Muscle of arm (tissue), 12 donors: ENCODE data around the gene BTBD1. TPM values are rescaled to one million over a fixed set of nuclear protein-coding genes. Genes with fewer than 3 reads are reported as not detected.

Source experiments
- DNase-seq: peaks from one replicate; pipeline ENCODE4 v3.0.0-alpha.2; 2013
- polyA plus RNA-seq, 12 donors: library from polyadenylated mRNA; unstranded; fragments of 120-200 nt; gene quantifications; one replicate each; pipeline ENCODE4 v1.2.1, GENCODE V29; 2013; ENCODE audit not compliant: insufficient read length in 12 of 12

Gene BTBD1
- polyA plus RNA-seq, 12 donors, result 71.1 to 160 (median 134) TPM; not detected in 1

DNA sequence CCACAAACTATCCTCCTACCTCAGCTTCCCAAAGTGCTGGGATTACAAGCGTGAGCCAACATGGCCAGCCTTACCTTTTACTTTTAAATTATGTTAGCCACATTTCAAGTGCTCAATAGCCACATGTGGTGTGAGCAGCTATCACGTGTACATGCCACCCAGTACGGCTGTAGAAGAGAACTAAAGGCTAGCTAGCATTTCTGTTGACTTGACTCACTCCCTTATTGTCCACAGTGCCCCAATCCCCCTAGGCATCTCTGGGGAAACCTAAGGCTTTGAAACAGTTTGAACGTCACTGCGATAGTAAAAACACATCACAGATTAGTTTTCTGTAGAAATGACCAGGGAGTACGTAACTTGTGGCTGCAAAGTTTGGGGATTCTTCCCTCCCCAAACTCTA is 67.6 kb downstream of the BTBD1 start:
- no peak for DNase-seq

DNA sequence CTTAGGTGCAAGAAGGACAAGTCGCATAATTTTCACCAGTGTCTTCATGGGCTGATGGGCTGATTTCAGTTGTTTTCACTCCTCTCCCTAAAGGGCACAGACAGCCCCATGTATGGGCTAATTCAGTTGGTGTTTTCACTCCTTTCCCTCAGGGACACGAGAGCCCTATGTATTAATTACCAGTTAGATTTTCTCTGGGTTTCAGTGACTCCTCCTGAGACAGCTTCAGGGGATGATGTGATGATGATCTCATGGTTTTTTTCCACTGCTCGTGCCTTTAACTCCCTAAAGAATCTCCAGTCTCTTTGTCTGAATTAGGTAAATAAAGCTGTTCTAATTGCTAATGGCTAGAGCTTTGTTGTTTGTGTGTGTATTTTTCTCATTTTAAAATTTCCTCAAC is 71.1 kb downstream of the BTBD1 start:
- DNase-seq, result no peak

DNA sequence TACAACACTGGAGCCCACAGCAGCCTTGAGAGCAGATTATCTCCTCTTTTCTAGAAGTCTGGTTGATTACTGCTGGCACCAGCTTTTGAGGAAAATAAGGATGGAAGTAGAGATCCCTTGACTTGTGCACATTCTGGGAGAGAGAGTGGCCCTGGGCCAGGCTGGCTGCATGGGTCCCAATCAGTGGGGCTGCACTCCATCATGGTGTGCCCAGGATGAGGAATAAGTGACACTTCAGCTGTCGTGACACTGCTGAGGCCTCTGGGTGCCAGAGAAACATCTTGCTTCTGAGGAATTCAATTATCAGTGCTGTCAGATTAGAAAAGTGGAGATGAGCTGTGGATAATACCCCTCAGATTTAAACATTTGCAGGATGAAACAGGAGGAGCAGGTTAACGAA is 72.0 kb downstream of the BTBD1 start:
- DNase-seq, result no peak

DNA sequence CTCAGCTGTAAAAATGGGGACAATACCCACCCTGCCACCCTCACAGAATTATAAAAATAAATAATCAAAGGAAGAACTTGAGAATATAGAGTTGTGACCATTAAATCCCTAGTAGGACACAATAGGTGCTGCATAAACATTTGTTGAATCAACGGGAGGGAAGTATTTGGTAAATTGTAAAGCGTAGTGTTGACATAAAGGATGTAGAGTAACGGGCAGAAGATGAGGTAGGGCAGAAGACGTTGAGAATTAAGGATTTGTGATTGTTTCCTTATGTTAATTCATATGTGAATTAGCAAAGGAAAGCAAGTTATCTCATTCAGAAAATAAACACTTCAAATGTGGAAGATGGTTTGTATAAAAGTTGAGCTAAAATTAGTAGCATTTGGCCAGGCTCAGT is 73.9 kb downstream of the BTBD1 start:
- no peak for DNase-seq

DNA sequence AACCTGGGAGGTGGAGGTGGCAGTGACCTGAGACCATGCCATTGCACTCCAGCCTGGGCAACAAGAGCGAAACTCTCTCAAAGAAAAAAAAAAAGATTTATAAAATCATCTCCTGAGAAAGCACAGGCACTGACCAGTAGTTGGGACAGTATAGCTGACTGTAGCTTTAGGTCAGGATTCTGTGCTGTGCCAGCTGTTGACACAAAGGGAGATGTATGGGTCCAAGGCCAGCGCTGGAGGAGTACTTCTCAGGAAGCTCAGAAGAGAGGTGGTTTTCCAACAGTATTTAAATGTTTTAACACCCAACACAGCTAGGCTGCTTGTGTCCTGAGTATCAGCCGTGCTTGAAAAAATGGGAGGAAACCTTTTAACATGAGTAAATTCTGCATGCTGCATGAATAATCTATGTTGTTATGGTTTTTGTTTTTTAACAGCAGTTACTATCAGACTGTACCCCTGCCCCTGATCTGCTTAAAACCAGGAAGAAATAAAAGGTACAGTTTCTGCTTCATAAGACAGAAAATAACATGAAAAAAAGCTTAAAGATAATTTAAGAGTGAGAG is 74.5 kb downstream of the BTBD1 start:
- DNase-seq, result no peak

DNA sequence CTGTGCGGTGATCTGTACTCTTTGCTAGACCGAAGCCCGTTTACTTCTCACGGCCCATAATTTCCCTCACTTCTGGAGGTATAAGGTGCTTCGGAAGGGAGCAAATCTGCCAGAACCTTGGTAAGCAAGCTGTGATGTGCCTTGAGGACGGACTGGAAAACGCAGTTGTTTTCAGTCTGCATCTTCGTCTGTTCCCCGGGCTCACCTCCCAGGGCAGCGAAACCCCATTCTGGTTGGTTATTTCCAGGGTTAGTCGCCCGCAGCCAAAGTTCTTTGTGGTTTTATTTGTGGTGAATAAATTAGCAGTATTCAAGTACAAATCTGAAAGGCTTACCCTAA is 80.6 kb downstream of the BTBD1 start:
- no peak for DNase-seq

DNA sequence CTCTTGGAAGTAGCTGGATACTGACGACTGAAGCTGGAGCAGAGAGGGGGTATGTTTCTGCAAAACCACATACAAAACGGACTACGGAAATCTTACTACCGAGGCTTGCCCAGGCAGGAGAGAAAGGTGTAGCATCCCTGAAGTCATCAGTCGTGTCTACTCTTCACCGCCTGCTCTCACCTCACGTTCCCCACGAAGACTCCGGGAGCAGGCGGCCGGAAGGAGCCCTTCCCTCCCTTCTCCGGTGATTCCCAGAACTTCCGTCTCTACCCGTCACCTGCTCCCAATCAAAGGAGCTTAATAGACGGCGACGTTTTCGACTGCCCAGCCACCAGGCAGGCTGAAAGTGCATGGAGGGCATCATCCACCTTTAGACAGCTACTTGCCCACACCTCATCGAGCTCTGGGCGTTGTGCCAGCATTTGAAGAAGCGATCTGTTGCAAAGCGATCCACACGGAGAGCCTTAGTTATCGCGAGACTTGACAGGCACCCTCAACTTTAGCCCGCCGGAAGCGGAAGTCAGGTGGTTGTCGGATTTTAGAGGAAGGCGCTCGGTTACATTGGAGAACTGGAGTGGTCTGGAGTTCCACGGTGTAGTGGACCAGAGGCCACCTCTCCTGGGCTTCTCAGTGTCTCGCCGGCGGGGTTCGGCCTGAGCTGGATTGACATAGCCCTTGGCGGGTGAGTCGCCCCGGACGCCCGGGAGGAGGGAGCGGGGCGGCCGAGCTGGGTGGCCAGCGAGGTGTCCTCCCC is 81.2 kb downstream of the BTBD1 start, which contains the start of gene RAMAC:
RAMAC (plus strand) TSS at position 523 of the 754 bp plus-strand sequence. CDS start 2,809 bp downstream, outside the sequence.
- peak; percentile 95 for DNase-seq

DNA sequence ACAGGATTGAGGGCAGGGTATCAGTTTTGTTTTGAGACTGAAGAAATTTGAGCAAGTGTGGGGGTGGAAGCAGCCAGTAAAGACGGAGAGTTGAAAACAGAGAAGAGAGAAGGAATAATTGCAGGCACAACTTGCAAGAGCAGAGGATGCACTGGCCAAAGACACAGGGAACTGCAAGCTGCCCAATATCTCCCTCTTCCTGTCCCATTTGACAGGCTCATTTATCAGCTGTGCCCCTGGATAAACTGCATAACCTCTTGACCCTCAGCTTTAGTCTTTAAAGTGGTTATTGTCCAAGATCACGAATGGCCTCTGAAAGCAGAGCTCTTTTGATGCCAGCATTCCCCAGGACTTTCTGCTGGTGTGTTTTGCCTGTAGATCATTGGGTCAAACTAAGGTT is 86.1 kb downstream of the BTBD1 start:
- no peak for DNase-seq

DNA sequence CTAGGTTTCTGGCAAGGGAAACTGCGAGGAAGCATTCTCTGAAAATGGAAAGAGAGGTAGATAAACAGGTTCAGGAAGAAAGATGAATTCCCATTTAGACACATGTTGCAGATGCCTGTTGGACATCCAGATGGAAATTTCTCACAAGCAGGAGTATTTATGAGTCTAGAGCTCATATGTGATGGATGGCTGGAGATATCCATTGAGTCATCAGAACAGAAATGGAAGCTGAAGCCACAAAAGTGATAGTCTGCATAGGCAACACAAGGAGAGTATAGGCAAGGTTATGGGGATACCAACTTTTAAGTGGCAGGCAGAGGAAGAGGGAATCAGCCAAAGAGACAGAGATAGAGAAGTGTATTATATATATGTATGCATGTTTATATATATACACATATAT is 87.3 kb downstream of the BTBD1 start:
- no peak for DNase-seq

DNA sequence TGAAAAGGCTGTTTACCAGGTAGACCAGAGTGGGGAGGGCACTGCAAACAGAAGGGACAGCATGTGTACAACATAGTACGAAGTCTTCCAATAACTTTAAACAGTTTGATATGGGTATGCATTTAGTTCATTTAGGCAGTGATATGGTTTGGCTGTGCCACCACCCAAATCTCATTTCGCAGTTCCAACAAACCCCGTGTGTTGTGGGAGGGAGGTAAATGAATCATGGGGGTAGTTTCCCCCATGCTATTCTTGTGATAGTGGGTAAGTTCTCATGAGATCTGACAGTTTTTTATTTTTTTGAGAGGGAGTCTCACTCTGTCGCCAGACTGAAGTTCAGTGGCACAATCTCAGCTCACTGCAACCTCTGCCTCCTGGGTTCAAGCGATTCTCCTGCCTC is 88.6 kb downstream of the BTBD1 start:
- no peak for DNase-seq

DNA sequence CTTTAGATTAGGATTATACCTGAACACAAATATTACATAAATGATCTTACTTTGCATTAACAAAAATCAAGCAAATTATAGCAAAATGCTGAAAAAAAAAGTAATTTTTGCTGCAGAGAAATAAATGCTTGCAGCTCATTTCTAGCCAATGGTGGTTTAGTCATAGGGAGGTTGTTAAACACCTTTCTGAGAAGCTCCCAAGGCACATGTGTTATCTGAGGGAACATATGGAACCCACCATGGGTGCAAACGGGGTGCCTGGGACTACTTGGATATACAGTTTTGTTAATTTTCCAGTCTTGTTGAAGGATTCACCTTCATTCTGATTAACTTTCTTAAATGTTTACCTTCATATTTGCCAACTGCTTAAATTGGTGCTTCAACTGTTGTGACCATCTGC is 90.0 kb downstream of the BTBD1 start:
- no peak for DNase-seq

DNA sequence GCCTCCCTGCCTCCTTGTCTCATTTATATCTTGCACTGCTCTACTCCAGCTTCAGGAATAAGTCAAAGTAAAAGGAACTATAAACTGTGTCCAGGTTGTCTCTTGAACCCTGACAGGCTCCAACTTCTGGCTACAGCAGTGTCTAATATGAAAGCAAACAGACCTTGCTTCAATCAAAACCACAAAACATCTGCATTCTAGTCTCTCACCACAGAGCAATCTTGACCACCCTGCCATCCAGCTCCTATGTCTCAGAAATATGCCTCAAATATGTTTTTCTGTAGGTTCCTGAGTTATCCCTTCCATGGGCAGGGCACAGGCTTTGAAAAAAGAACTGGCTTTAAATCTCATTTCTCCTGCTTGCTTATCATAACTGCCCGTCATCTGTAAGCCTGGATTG is 94.1 kb downstream of the BTBD1 start:
- DNase-seq, result no peak

DNA sequence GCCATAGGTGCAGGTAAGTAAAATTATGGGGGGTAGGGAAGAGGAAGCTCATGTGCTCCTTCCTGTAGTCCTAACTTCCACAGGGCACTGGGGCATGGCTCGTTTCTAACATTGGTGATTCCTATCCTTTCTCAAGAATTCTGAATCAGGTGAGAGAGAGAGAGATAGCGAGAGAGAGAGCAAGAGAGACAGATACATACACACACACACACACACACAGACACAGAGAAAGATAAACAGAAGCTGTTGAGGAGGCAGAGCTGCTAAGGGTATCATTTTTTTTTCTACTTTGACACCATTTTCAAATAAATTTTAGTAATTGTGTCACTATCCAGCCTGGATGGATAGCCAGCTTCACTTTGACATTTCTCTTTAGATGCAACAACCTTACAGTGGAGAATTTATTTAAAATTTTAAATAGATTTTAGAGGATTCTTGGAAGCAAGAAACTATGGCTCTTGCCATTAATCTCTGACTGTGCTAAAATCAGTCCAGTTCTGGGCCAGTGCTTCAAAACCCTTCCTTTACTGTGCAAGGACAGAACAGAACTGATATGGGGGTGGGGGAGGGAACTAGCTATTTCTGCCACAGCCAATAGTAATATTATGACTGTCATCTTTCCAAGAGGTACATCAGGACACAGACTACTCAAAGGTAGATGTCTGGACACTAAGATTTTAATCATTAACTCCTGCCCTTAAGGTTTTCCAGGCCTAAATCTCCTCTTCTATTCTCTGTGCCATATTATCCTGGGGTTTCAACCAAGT is 95.7 kb downstream of the BTBD1 start:
- DNase-seq, result no peak

DNA sequence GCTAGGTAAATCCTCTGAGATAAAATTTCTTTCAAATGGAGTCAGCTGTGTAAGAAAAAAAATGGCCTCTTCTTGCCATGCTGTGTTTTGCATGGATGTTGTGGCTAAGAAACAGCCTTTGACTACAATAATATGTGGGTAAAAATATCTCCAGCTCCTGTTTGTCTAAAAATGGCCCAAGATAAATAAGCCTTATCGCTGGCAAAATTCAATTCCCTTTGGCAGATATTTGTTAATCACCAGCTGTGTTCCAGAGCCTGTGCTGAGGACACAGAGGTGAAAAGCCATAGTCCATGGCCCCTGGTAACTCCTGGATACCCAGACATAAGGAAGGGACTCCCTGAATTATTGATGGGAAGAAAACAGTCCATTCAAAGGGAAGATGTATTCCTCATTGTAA is 96.4 kb downstream of the BTBD1 start:
- DNase-seq, result no peak

DNA sequence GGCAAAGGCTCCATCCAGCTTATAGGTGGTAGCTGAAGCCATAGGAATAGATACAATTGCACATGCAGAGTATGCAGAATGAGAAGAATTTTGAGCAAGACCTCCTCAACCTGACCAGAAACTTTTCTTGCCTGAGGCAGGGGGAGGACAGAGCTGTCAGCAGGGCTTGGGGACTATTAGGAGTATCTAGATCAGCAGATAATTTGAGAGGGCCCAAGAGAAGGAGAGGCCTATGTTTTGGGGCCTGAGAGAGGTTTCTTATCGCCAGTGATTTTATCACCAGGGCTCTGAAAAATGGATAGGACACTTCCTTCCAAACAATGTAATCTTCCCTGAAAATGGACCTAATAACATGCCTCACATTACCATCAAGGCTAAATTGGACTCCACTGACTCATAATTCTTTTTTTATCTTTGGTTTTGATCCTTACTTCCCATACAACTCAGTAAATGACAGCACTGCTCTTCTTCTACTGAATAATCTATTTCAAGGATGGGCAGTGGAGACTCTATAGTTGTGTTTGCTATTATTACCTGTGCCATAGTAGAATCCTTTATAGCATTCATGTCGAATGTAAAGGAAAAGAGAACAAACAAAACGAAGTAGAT is 96.9 kb downstream of the BTBD1 start:
- DNase-seq, result no peak

DNA sequence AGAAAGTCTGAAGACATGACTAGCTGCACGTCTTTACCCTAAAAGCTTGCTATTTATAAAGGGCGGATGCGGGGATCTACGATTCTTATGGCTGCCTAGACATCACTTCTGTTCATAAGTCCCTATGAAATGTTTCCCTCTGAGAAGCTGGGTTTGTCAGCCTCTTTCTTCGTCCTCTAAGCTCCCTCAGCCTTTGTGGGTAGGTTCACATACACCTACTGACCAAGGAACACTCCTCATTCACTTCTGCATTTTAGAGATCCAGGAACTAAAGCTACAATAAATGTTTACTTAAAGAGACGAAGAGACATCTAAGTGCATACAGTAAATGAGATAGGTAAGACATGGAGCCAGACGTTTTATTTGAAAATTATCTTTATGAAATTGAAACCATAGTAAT is 97.7 kb downstream of the BTBD1 start:
- DNase-seq, result no peak

DNA sequence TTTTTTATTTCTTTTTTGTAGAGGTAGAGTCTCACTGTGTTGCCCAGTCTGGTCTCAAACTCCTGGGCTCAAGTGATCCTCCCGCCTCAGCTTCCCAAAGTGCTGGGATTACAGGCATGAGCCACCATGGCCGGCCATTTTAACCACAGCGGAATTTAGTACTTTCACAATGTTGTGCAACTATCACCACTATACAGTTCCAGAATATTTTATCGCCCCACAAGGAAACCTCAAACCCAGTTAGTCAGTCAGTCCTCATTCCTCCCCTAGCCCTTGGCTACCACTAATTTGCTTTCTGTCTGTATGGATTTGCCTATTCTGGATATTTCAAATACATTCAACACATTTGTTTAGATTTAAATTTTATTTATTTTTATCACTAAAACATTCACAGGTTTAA is 99.0 kb downstream of the BTBD1 start:
- DNase-seq, result no peak

DNA sequence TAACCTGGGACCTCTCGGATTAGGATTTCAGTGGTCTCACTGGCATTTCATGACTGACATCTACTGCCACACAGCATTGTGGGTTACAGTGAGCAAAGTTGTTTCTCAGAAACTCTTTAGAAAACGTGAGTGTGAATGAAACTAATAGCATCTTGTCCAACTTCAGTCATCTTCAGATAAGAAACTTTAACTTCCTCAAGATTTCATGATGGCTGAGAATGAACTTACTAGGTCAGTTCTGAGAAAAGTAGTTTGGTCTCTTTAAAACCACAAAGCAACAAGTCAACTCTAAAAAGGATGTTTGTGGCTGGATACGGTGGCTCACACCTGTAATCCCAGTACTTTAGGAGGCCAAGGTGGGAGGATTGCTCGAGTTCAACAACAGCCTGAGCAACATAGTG is 100.4 kb downstream of the BTBD1 start:
- no peak for DNase-seq
